LNCAP (cell line): ENCODE results near the gene TFCP2L1.

Experiments
- TF ChIP-seq, protein P1 (sequence below): fragments of 450-650 bp; IDR thresholded peaks from 2 replicates; pipeline ENCODE4 v1.5.1; 2017; ENCODE audit warnings: mild to moderate bottlenecking

TFCP2L1 gene

GRCh38 chr2:121253674-121254240 lies 31.2 kb downstream of the TFCP2L1 start:
- TF ChIP-seq, protein P1, sequence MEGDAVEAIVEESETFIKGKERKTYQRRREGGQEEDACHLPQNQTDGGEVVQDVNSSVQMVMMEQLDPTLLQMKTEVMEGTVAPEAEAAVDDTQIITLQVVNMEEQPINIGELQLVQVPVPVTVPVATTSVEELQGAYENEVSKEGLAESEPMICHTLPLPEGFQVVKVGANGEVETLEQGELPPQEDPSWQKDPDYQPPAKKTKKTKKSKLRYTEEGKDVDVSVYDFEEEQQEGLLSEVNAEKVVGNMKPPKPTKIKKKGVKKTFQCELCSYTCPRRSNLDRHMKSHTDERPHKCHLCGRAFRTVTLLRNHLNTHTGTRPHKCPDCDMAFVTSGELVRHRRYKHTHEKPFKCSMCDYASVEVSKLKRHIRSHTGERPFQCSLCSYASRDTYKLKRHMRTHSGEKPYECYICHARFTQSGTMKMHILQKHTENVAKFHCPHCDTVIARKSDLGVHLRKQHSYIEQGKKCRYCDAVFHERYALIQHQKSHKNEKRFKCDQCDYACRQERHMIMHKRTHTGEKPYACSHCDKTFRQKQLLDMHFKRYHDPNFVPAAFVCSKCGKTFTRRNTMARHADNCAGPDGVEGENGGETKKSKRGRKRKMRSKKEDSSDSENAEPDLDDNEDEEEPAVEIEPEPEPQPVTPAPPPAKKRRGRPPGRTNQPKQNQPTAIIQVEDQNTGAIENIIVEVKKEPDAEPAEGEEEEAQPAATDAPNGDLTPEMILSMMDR = no peak

GRCh38 chr2:121253021-121253673 lies 31.9 kb downstream of the TFCP2L1 start:
- TF ChIP-seq, protein P1 = no peak

DNA sequence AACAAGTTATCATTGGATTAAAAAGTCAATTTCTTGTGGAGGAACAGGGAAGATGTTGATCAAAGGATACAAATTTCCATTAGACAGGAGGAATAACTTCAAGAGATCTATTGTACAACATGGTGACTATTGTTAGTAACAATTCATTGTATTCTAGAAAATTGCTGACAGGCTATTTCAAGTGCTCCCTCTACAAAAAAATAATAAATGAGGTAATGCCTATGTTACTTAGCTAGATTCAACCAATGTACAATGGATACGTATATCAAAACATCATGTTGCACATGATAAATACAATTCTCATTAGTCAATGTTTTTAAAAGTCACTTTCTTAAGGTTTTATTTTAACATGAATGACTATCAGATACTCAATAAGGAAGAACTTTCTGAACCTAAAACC lies 33.5 kb downstream of the TFCP2L1 start:
- TF ChIP-seq, protein P1 = no peak

GRCh38 chr2:121248766-121249343 lies 36.1 kb downstream of the TFCP2L1 start:
- TF ChIP-seq, protein P1 = no peak

DNA sequence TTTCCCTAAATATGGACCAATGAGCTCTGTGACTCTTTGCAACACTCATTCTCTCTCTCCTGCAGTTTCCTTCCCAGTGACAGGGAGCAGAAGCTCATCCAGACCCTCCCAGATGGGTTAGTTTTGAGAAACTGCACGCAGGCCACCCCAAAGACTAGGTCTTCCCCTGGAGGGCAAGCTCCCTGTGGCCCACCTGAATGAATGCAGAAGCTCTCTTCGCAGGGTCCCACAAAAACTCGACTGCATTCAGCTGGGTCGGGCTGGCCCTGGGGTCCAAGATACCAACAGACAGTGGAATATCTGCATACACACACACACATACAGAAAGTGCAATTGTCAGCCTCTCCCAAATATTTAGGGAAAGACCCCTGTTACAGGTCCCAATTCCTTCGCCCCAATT lies 37.0 kb downstream of the TFCP2L1 start:
- TF ChIP-seq, protein P1 = no peak

DNA sequence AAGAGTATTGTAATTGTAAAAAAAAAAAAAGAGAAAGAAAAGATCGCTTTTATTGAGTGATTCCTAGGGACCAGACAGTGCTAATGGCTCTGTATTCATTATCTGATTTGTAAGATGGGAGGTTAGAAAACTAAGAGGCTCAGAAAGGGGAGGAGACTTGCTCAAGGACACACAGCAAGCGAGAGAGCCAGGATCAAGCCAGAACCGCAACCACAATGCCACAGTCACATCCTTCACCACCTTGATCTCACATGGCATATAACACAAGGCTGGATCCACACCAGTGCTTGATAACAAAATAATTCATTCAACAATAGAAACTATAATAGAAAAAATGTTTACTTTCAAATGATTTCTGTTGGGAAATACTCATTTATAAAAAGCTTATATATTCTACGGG lies 37.5 kb downstream of the TFCP2L1 start:
- TF ChIP-seq, protein P1 = no peak

- TF ChIP-seq, protein P1 = no peak
These were observed 38.2 kb downstream of the TFCP2L1 start for GRCh38 chr2:121246704-121247255.
